Measurements from ENCODE around the gene PACSIN2.

The PACSIN2 gene

GRCh38 chr22:42841444-42841843 lies 173.5 kb downstream of the PACSIN2 start:
- in situ Hi-C loops (cut with MboI; ENCODE audit: low sequenced_read_pairs): no loop called here

GRCh38 chr22:42837556-42837955 lies 177.4 kb downstream of the PACSIN2 start:
- in situ Hi-C loops (cut with MboI; ENCODE audit: low sequenced_read_pairs): no loop called here

- in situ Hi-C loops (cut with MboI; ENCODE audit: low sequenced_read_pairs): no loop called here
Observed at GRCh38 chr22:42836026-42836425, 178.9 kb downstream of the PACSIN2 start.

GRCh38 chr22:42834177-42834949 lies 180.6 kb downstream of the PACSIN2 start:
- in situ Hi-C loops (cut with MboI; ENCODE audit: low sequenced_read_pairs): no loop called here

- in situ Hi-C loops (cut with MboI; ENCODE audit: low sequenced_read_pairs): no loop called here
Observed at GRCh38 chr22:42833104-42833503, 181.8 kb downstream of the PACSIN2 start.

GRCh38 chr22:42831712-42832111 lies 183.2 kb downstream of the PACSIN2 start:
- in situ Hi-C loops (cut with MboI; ENCODE audit: low sequenced_read_pairs): no loop called here

GRCh38 chr22:42830161-42830560 lies 184.8 kb downstream of the PACSIN2 start:
- in situ Hi-C loops (cut with MboI; ENCODE audit: low sequenced_read_pairs): no loop called here

- in situ Hi-C loops (cut with MboI; ENCODE audit: low sequenced_read_pairs): no loop called here
Observed at GRCh38 chr22:42829302-42829701, 185.6 kb downstream of the PACSIN2 start.

GRCh38 chr22:42825796-42826195 lies 189.2 kb downstream of the PACSIN2 start:
- in situ Hi-C loops (cut with MboI; ENCODE audit: low sequenced_read_pairs): no loop called here

- in situ Hi-C loops (cut with MboI; ENCODE audit: low sequenced_read_pairs): no loop called here
Observed at GRCh38 chr22:42821386-42821785, 193.6 kb downstream of the PACSIN2 start.

- in situ Hi-C loops (cut with MboI; ENCODE audit: low sequenced_read_pairs): no loop called here
Observed at GRCh38 chr22:42820045-42820763, 194.7 kb downstream of the PACSIN2 start.
